H1 (cell line): ENCODE measurements around the gene SV2C. TPM values are rescaled to one million over a fixed set of nuclear protein-coding genes. Genes with fewer than 3 reads are reported as not detected.

Source experiments
- CTCF ChIA-PET: fragments of 300-600 bp; sonication (Branson Sonifier 250); formaldehyde crosslinking; loops from one replicate; lab custom pipeline; 2021; ENCODE audit not compliant: partially characterized antibody; lab: Charles Lee
- POLR2A ChIA-PET: fragments of 300-600 bp; sonication (Branson Sonifier 250); formaldehyde crosslinking; loops from one replicate; lab custom pipeline; 2021; ENCODE audit warnings: inconsistent platforms; ENCODE audit not compliant: partially characterized antibody; lab: Charles Lee
- DNase-seq, 2 experiments: peaks; one replicate each; pipeline versions ENCODE4 v3.0.0 to v3.0.0-alpha.2; 2010 to 2022; ENCODE audit warnings: low spot score in 2 of 2, low read depth in 1 of 2, mixed read lengths in 1 of 2
- FAIRE-seq: peaks from 2 replicates; lab custom pipeline; 2011; peaks lifted over from hg19 to GRCh38; lab: Jason Lieb, UNC
- H2AFZ ChIP-seq: 2 replicates; pipeline ENCODE4 v1.8.1; 2012; ENCODE audit warnings: low read length, inconsistent platforms
- H2AK5ac ChIP-seq: 2 replicates; pipeline ENCODE4 v1.6.1; 2013; ENCODE audit warnings: low read depth, low read length
- H2BK120ac ChIP-seq: replicated peaks from 2 replicates; pipeline ENCODE3; 2013; ENCODE audit warnings: low read depth, low read length, inconsistent platforms
- H2BK12ac ChIP-seq: 2 replicates; pipeline ENCODE4 v1.6.1; 2013; ENCODE audit warnings: low read depth, low read length
- H2BK15ac ChIP-seq: 2 replicates; pipeline ENCODE4 v1.6.1; 2013; ENCODE audit warnings: low read length
- H2BK20ac ChIP-seq: 2 replicates; pipeline ENCODE4 v1.6.1; 2013; ENCODE audit warnings: low read length
- H2BK5ac ChIP-seq: 2 replicates; pipeline ENCODE4 v1.6.1; 2013; ENCODE audit warnings: low read depth, low read length
- H3K14ac ChIP-seq: 2 replicates; pipeline ENCODE4 v1.6.1; 2013; ENCODE audit warnings: inconsistent platforms; ENCODE audit not compliant: insufficient read length
- H3K18ac ChIP-seq: 2 replicates; pipeline ENCODE4 v1.6.1; 2013; ENCODE audit warnings: low read length; ENCODE audit errors: extremely low read depth
- H3K23ac ChIP-seq: 2 replicates; pipeline ENCODE4 v1.6.1; 2013; ENCODE audit warnings: inconsistent platforms; ENCODE audit not compliant: insufficient read length
- H3K23me2 ChIP-seq: 2 replicates; pipeline ENCODE4 v1.6.1; 2013; ENCODE audit warnings: low read depth, low read length
- H3K27ac ChIP-seq: 2 replicates; pipeline ENCODE4 v1.6.1; 2011; ENCODE audit warnings: low read depth, low read length, inconsistent platforms
- H3K27me3 ChIP-seq, 4 experiments: replicated peaks in 1 of 4; 1 replicate in 1 of 4; 2 replicates in 3 of 4; pipeline versions ENCODE4 v1.6.1 to v1.8.1; 2011 to 2013; ENCODE audit warnings: low read length in 3 of 4, mild to moderate bottlenecking in 3 of 4, inconsistent platforms in 2 of 4, mixed read lengths in 2 of 4, moderate library complexity in 1 of 4; ENCODE audit not compliant: control insufficient read depth in 3 of 4, insufficient read depth in 3 of 4; ENCODE audit errors: extremely low read depth in 1 of 4
- H3K36me3 ChIP-seq, 4 experiments: 2 replicates each; pipeline versions ENCODE4 v1.6.1 to v1.8.1; 2011 to 2013; ENCODE audit warnings: mild to moderate bottlenecking in 4 of 4, low read length in 3 of 4, moderate library complexity in 2 of 4, control low read depth in 1 of 4, inconsistent platforms in 1 of 4; ENCODE audit not compliant: insufficient read depth in 4 of 4, control insufficient read depth in 2 of 4
- H3K4ac ChIP-seq: replicated peaks from 2 replicates; pipeline ENCODE3; 2013; ENCODE audit warnings: low read length, low read depth, mixed read lengths, inconsistent platforms; ENCODE audit not compliant: insufficient read length
- H3K4me1 ChIP-seq, 4 experiments: replicated peaks in 1 of 4; 1 replicate in 1 of 4; 2 replicates in 3 of 4; pipeline versions ENCODE4 v1.6.1 to v1.8.1; 2011 to 2013; ENCODE audit warnings: low read length in 3 of 4, inconsistent platforms in 2 of 4, mixed read lengths in 1 of 4; ENCODE audit not compliant: insufficient read depth in 4 of 4, control insufficient read depth in 3 of 4
- H3K4me2 ChIP-seq, 2 experiments: 2 replicates each; pipeline versions ENCODE4 v1.6.1 to v1.8.1; 2011 to 2013; ENCODE audit warnings: low read depth in 2 of 2, low read length in 2 of 2, control low read depth in 1 of 2, inconsistent platforms in 1 of 2, mild to moderate bottlenecking in 1 of 2; ENCODE audit not compliant: insufficient read depth in 1 of 2
- H3K4me3 ChIP-seq, 4 experiments: fragments of 200-600, 300-600 bp in 1 of 4; sonication (generic), shearing (Covaris generic), sonication (Bioruptor Twin) in 1 of 4; 2 replicates each; pipeline versions ENCODE4 v1.5.1 to v1.8.1; 2011 to 2016; ENCODE audit warnings: low read length in 4 of 4, low read depth in 3 of 4, control low read depth in 2 of 4, inconsistent platforms in 2 of 4, mild to moderate bottlenecking in 2 of 4, mixed read lengths in 1 of 4, moderate library complexity in 1 of 4; ENCODE audit not compliant: insufficient read depth in 2 of 4; ENCODE audit errors: extremely low read depth in 1 of 4
- H3K56ac ChIP-seq: replicated peaks from 2 replicates; pipeline ENCODE3; 2013; ENCODE audit warnings: low read depth, mild to moderate bottlenecking, mixed read lengths, low read length, inconsistent platforms; ENCODE audit not compliant: insufficient read length
- H3K79me1 ChIP-seq: 2 replicates; pipeline ENCODE4 v1.6.1; 2013; ENCODE audit warnings: low read depth, low read length, control low read depth
- H3K79me2 ChIP-seq, 2 experiments: 2 replicates each; pipeline versions ENCODE4 v1.6.1 to v1.8.1; 2012 to 2013; ENCODE audit warnings: low read length in 2 of 2, mild to moderate bottlenecking in 2 of 2, inconsistent platforms in 1 of 2; ENCODE audit not compliant: insufficient read depth in 2 of 2, control insufficient read depth in 1 of 2
- H3K9ac ChIP-seq, 4 experiments: replicated peaks in 1 of 4; 1 replicate in 1 of 4; 2 replicates in 3 of 4; pipeline versions ENCODE4 v1.6.1 to v1.8.1; 2011 to 2013; ENCODE audit warnings: low read depth in 3 of 4, low read length in 3 of 4, control low read depth in 2 of 4, mild to moderate bottlenecking in 2 of 4, moderate library complexity in 2 of 4, inconsistent platforms in 1 of 4; ENCODE audit errors: extremely low read depth in 1 of 4
- H3K9me3 ChIP-seq, 2 experiments: 2 replicates each; pipeline versions ENCODE4 v1.6.1 to v1.8.1; 2012 to 2013; ENCODE audit warnings: mild to moderate bottlenecking in 2 of 2, moderate library complexity in 2 of 2, control low read depth in 1 of 2, inconsistent platforms in 1 of 2, low read depth in 1 of 2, low read length in 1 of 2, mixed read lengths in 1 of 2; ENCODE audit not compliant: insufficient read depth in 2 of 2
- H4K20me1 ChIP-seq, 2 experiments: replicated peaks in 1 of 2; 2 replicates each; pipeline versions ENCODE3 to v1.8.1; 2011 to 2013; ENCODE audit warnings: inconsistent platforms in 2 of 2, low read length in 2 of 2, mild to moderate bottlenecking in 1 of 2; ENCODE audit not compliant: insufficient read depth in 2 of 2, control insufficient read depth in 1 of 2
- H4K5ac ChIP-seq: 2 replicates; pipeline ENCODE4 v1.6.1; 2013; ENCODE audit warnings: low read length, low read depth, mixed read lengths, inconsistent platforms; ENCODE audit not compliant: insufficient read length
- H4K8ac ChIP-seq: 2 replicates; pipeline ENCODE4 v1.8.0; 2013; ENCODE audit warnings: mild to moderate bottlenecking, moderate library complexity, low read length, inconsistent platforms; ENCODE audit not compliant: insufficient read depth; ENCODE audit errors: extremely low read depth
- H4K91ac ChIP-seq: replicated peaks from 2 replicates; pipeline ENCODE3; 2013; ENCODE audit warnings: low read length, mixed read lengths, inconsistent platforms; ENCODE audit not compliant: insufficient read length
- CBX8 ChIP-seq: fragments of 300-800, 300-1000 bp; sonication (generic); IDR thresholded peaks from 2 replicates; pipeline ENCODE4 v1.7.1; 2016; ENCODE audit warnings: low read depth, low read length, borderline replicate concordance
- KDM4A ChIP-seq: IDR thresholded peaks from one replicate; pipeline ENCODE4 v1.7.1; 2012; ENCODE audit warnings: low read depth, mild to moderate bottlenecking, moderate library complexity, low read length, inconsistent platforms; ENCODE audit not compliant: severe bottlenecking
- SIX5 ChIP-seq: IDR thresholded peaks from 2 replicates; pipeline ENCODE4 v1.6.1; 2011; ENCODE audit warnings: mild to moderate bottlenecking, low read depth, low read length
- TEAD4 ChIP-seq: IDR thresholded peaks from 2 replicates; pipeline ENCODE4 v1.6.1; 2012; ENCODE audit warnings: low read depth, low read length, inconsistent platforms, mixed read lengths
- WGBS, 2 experiments: shearing (Covaris generic) in 1 of 2; methylation state at CpG; one replicate each; pipeline versions ENCODE4 v1.1.6 to v1.1.7; 2013 to 2015; ENCODE audit warnings: low lambda C conversion rate in 2 of 2, mixed read lengths in 2 of 2, inconsistent platforms in 1 of 2, low coverage in 1 of 2, missing lambda C conversion rate in 1 of 2; ENCODE audit not compliant: insufficient replicate concordance in 2 of 2, insufficient coverage in 1 of 2, insufficient read length in 1 of 2; ENCODE audit errors: extremely low coverage in 1 of 2, missing lambda C conversion rate in 1 of 2; 5-methylcytosine and 5-hydroxymethylcytosine counted together
- polyA plus RNA-seq, 7 experiments: library from polyadenylated mRNA; depleted of rRNA in 3 of 7; stranded (reverse) in 5 of 7; unstranded in 2 of 7; fragments of >200 nt in 5 of 7; fragments of 200-250 nt in 2 of 7; gene quantifications; 1 replicate in 5 of 7; 2 replicates in 1 of 7; 4 replicates in 1 of 7; pipeline versions ENCODE4 v1.2.1 to v1.2.3, GENCODE V29; 2011 to 2013; ENCODE audit warnings: missing spikeins in 2 of 7, mixed read lengths in 2 of 7
- total RNA-seq: library from RNA; stranded (reverse); fragmentation: NEBNext Ultra II Directional; extraction: Animal tissue kit (Norgen Biotek cat#: 25700); gene quantifications from 2 replicates; pipeline ENCODE4 v1.2.1, GENCODE V29; 2021

SV2C gene
- total and polyA plus RNA-seq, 2 of the 8 experiments (the other 6 are each of a cell fraction or from before 2014, with no cell fraction given) = 0.08 to 0.24 TPM

GRCh38 chr5:76342474-76342873 lies 259.3 kb downstream of the SV2C start:
- Histone ChIP-seq H3K4ac (no peak overlapping the region), H3K18ac (no peak overlapping the region), H2BK5ac (no peak overlapping the region; the same call in 1 of the 2 replicates), H3K36me3 (no peaks in the 10 kb centered on the region), H3K79me1 (no peaks in the 10 kb centered on the region), H3K4me3 (no peak overlapping the region), H4K91ac (no peak overlapping the region), H4K5ac (no peak overlapping the region), H2AFZ (no peak overlapping the region), H2AK5ac (no peak overlapping the region), H3K9ac (no peak overlapping the region), H4K8ac (no peak overlapping the region), H3K14ac (no peak overlapping the region), H3K9me3 (no peaks in the 10 kb centered on the region), H3K4me1 (peaks cover 2 to 11% (median 3%) of the 10 kb centered on the region in 4 experiments), H3K23ac (no peak overlapping the region), H2BK15ac (peak overlapping the region; percentile 54; the same call in 1 of the 2 replicates), H3K4me2 (no peak overlapping the region), H3K27ac (no peak overlapping the region), H4K20me1 (no peaks in the 10 kb centered on the region), H3K23me2 (no peaks in the 10 kb centered on the region), H3K27me3 (no peaks in the 10 kb centered on the region), H2BK120ac (no peak overlapping the region), H3K79me2 (no peaks in the 10 kb centered on the region), H3K56ac (no peak overlapping the region), H2BK20ac (no peak overlapping the region), H2BK12ac (no peak overlapping the region)
- TF ChIP-seq KDM4A (no peak), CBX8 (no peak), SIX5 (no peak), TEAD4 (no peak)
- FAIRE-seq = no peak
- no peak for DNase-seq
- 89% methylated on average over 1 of the region's 1 CpG; no CpG with 5 or more reads in 1 of the 2 experiments for WGBS, 2 experiments
- ChIA-PET POLR2A (interaction anchor here (0.7 kb wide), 1 partner anchor 9 kb away, joined by 3 read pairs; no protein-coding TSS in a partner anchor), CTCF (interaction anchor here (1.0 to 1.6 kb wide), 3 partner anchors 9 to 12 kb away, joined by 3 to 5 read pairs (median 4); no protein-coding TSS in a partner anchor)
